ENCODE results near the gene TP53AIP1. TPM values are rescaled to one million over a fixed set of nuclear protein-coding genes. Genes with fewer than 3 reads are reported as not detected.

Gene TP53AIP1
- total and polyA plus RNA-seq, 2 of the 8 experiments (the other 6 are each of a cell fraction or from before 2014, with no cell fraction given), result 0.03 TPM; not detected in 1

DNA sequence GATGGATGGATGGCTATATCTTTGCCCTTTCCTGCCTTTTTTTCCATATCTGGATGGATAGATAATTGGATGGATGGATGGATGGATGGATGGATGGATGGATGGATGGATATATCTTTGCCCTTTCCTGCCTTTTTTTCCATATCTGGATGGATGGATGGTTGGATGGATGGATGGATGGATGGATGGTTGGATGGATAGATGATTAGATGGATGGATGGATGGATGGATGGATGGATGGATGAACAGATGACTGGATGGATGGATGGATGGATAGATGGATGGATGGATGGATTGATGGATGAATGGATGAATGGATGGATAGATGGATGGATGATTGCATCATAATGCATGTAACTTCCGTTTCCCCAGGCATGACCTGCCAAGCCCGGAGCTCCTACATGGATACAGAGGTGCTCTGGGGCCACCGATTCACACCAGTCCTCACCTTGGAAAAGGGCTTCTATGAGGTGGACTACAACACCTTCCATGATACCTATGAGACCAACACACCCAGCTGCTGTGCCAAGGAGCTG is 26.6 kb downstream of the TP53AIP1 start (continued):
- TF ChIP-seq NANOG (IDR thresholded peaks at IDR 0.05; ENCODE audit: insufficient read depth, low read depth, low read length, poor library complexity, severe bottlenecking) (no peak), EGR1 (IDR thresholded peaks at IDR 0.05; ENCODE audit: borderline replicate concordance, low read depth, low read length) (no peak), SIN3A (conservative IDR thresholded peaks at IDR 0.05 in 1 of 2, IDR thresholded peaks at IDR 0.05 in 1 of 2; ENCODE audit: low read depth in 1 of 2, low read length in 2 of 2) (no peak), TEAD4 (IDR thresholded peaks at IDR 0.05; ENCODE audit: low read depth, low read length) (no peak), KDM5A (IDR thresholded peaks at IDR 0.05; ENCODE audit: low read length) (no peak)
- TF ChIP-seq, protein P1, sequence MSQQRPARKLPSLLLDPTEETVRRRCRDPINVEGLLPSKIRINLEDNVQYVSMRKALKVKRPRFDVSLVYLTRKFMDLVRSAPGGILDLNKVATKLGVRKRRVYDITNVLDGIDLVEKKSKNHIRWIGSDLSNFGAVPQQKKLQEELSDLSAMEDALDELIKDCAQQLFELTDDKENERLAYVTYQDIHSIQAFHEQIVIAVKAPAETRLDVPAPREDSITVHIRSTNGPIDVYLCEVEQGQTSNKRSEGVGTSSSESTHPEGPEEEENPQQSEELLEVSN (IDR thresholded peaks at IDR 0.05), result no peak

Data from H1 (cell line).